HG03571 (cell line): ENCODE results near the gene CLDN20.
"Not testable (repeated sequence)": the region's sequence is repeated elsewhere in the genome, so short reads cannot be mapped to it uniquely, and the experiment has no call there.

Experiments used
- ATAC-seq: cut with Tn5 transposase; IDR thresholded peaks from one replicate; pipeline ENCODE4 v1.9.1; 2021; ENCODE audit not compliant: unreplicated experiment

CLDN20 gene

DNA sequence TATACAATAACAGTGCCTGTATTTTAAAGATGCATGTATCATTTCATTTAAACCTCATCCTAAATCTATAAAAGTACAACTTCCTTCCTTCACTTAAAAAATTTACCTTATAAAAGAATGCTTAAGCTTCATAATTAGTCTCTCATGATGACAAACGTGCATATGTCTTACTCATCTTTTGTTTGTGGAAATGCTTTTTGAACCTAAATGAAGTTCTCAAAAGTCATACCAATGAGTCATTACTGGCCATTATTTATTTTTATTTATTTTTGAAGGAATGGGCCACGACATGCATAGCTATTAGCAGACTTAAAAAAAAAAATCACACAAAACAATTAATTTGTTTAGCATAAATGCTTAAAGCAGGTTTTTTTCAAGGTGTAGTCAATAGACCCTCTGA, 46.8 kb downstream of the CLDN20 start:
- no peak for ATAC-seq

DNA sequence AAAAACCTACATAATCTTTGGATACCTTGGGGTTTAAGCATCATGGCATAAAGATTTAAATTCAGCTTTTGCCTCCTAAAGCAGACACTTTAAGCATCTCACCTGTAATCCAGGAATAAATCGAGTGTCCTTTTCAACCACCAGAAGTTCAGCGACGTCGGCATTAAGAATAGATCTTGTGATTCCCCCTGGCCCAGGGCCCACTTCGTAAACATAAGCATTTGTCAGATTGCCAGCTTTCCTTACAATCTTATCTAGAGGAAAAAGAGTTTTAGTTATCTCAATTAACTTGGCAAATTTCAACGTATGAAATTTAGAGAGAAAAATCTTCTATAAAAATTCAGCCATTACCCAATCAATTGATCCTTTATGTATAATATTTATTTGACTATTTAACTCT, 47.3 kb downstream of the CLDN20 start:
- no peak for ATAC-seq

DNA sequence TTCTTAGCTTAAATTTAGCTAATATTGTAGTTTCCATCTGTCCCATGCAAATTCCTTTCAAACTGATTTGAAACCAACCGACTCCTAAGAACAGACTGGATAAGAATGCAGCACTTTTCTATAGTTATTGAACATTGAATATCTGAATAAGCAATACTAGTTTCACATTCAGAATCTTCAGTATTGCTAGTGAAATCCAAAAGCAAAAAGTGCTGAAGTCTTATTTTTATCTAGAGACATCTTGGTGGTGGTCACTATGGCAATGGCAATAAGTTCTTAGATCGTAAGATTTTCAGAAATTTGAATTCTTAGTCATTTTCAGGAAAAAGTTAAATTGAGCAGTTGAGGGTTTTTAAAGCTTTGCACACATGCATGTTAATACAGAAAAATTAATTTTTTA, 47.8 kb downstream of the CLDN20 start:
- ATAC-seq: no peak

DNA sequence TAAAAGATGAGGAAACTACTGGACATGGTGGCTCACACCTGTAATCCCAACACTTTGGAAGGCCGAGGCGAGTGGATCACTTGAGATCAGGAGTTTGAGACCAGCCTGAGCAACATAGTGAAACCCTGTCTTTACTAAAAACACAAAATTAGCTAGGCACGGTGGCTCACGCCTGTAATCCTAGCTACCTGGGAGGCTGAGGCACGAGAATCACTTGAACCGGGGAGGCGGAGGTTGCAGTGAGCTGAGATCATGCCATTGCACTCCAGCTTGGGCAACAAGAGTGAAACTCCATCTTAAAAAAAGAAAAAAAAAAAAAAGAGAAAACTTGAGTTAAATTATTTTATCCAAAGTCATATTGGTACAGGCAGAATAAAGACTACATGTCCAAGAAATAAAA, 49.1 kb downstream of the CLDN20 start:
- not testable (repeated sequence) for ATAC-seq

DNA sequence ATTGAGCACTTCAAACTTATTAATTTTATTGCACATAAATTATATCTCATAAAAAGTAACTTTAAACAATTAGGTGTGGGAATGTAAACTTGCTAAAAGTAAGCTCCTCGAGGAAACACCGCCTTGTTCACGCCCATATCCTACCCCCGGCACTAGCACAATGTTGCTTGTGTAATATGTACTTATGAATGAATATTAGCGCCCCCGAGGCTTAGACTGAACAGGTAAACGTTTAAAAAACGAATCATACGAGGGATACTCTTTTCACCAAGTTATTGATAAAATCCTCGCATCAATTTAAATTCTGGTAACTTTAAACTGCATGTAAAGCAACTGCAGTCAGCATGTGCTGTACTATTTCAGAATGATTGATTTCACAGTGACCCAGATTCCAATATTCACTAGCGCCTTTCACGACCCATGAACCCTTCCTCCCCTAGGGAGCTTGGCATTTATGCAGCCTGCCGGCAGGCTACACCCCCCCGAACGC, 49.8 kb downstream of the CLDN20 start:
- peak; percentile 3 for ATAC-seq

DNA sequence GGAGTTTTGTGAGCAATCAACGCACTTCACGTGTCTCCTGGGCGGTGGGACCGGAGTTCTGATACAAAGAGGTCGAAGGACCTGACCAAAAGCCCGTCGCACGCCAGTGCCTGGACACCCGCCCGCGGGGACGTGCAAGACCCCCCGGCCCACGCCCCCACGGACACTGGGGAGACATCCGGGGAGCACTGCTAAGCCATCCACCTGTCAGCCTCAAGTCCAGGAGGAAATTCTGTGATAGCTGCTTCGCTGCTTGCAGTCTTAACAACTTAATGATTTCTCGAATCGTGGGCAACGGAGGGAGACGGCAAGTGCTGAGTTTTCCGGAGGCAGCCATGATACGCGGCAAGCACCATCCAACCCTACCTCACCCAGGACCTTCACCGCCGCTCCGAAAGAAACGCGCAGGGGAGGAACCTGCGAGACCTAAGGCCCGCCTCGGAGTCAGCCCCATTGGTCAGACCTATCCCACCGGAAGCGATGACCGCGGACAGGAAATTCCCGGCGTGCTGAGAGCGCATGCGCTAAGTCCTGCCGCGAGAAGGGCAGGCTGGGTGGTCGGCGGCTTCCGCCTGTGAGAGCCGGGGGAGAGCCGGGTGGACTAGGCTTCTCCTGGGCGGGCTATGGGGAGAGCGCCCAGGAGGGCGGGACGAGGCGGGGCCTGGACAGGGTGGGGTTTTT, 50.4 kb downstream of the CLDN20 start, which contains the start of gene TFB1M:
TSS of gene TFB1M (minus strand) at position 393 of the 681 bp plus-strand sequence. CDS start at position 337, 56 bp downstream.
- ATAC-seq: peak; percentile 93

DNA sequence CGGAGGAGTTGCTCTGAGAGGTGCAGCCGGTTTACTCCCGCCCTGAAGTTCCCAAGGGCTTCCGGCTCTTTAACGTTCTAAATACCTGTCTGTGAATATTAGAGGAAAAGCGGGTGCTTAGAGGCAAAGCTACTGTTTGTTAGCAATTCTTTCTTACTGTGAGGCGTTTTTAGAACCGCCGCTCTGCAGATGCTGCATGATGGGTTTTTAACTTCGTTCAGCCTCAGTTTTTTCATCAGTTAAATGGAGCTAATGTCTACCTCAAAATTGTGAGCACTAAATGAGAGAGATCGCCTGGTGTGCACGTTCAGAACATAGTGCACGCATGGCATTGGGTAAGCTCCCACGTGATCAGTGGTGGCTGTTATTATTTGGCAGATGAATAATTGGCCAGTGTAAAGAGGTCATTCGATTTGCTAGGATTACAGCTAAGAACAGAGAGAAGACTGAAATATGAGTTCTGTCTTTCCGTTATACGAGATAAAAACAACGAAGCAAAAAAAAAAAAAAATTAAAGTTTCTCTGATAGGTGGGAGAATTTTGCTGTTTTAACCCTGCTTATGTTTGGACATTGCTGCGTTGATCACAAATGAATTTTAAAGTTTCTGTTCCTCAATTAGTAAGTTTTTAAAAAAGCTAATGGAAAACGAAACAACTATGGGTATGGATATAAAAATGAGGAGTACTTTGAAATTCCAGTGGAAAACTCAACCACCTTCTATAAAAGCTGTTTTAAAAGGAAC, 51.1 kb downstream of the CLDN20 start:
- peak; percentile 48 for ATAC-seq

DNA sequence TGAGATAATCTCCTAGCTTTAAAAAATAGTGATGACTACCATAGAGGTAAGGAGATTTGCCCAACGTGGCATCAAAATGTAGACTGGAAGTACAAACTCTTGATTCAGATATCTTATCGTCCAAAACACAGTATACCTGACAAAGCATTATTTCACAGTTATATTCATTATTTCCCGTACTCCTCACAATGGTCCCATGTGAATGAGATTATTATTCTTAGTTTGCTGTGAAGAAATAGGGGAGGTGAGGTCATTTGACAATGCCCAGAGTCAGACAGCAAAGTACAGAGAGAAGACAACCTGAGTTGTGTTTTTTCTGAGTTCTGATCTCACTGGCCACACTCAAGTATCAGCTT, 51.7 kb downstream of the CLDN20 start:
- no peak for ATAC-seq

DNA sequence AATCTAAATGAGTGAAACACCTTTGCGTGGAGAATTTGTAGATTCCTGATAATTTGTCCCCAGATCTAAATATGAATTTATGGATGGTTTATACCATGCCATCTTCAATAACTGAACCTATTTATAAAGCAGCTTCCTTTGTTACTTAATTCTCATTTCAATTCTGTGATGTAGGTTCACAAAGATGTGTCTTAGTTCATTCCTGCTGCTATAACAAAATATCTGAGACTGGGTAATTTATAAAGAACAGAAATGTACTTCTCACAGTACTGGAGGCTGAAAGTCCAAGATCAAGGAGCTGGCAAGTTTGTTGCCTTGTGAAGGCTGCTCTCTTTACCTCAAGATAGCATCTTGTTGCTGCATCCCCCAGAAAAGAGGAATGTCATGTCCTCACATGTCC, 52.6 kb downstream of the CLDN20 start:
- ATAC-seq: no peak

DNA sequence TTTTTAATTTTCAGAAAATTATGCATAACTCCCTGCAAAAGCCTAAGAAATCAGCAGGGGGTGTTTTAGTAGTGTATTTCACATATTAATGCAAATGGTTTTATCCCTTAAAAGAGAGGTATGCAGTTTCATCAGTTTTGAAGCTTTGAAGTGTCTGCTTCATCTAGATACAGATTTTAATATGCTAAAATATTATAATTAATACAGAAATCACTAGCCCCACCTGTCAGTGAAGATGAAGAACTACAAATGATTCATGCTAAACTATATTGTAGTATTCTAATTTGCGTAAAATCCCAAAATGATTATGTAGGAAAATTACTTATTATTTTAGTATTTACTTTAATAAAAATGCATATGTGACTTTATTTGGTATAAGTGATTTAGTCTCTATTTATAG, 53.4 kb downstream of the CLDN20 start:
- no peak for ATAC-seq

DNA sequence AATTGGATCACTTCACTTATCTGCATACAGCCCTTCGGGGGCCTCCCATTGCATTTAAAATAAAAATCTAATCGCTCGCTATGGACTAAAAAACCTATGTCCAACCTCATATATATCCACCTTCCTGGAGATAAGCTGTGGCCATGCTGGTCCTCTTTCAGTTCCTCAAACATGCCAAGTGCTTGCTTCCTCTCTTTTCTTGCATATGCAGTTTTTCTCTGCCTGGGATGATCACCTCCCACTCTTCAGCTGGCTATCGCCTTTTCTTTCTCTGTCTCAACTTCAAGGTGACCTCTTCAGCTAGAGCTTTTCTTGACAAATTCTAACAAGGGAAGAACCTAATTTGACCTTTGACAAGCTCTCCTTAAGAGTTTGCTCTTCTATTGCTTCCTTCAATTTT, 56.1 kb downstream of the CLDN20 start:
- ATAC-seq: no peak

DNA sequence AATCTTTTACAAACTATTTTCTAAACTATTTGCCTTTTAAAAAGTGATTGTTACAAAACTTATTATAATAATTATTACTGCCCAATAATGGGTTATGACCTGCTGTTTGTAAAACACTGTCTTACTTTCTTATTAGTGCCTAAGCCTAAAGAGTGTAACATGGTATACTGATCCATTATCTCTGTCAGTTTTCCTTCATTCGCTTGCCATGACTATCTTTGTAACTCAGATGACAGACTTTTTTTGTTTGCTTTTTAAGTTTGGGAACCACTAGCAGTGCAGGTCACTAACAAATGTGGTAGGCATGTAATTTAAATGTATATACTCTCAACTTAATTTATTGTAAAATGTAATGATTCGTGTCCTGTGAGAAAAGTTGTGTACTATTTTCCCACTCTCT, 60.4 kb downstream of the CLDN20 start:
- ATAC-seq: no peak

DNA sequence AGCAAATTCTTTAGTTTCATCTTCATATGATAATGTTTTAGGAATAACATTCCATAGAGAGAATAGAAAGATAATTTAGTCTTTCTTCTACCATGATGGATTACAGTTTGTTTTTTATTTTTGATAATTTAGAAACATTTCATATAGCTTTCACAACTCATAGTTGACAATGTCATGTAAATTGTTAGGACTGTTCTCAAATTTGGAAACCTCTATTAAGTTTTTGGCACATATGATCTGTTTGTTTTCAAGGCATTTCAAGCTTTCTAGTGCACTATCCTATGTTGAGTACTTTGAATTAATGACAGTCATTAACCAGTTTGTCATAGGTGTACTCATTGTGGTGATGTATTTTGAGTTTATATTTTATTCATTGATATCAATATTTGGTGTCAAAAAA, 61.2 kb downstream of the CLDN20 start:
- no peak for ATAC-seq

DNA sequence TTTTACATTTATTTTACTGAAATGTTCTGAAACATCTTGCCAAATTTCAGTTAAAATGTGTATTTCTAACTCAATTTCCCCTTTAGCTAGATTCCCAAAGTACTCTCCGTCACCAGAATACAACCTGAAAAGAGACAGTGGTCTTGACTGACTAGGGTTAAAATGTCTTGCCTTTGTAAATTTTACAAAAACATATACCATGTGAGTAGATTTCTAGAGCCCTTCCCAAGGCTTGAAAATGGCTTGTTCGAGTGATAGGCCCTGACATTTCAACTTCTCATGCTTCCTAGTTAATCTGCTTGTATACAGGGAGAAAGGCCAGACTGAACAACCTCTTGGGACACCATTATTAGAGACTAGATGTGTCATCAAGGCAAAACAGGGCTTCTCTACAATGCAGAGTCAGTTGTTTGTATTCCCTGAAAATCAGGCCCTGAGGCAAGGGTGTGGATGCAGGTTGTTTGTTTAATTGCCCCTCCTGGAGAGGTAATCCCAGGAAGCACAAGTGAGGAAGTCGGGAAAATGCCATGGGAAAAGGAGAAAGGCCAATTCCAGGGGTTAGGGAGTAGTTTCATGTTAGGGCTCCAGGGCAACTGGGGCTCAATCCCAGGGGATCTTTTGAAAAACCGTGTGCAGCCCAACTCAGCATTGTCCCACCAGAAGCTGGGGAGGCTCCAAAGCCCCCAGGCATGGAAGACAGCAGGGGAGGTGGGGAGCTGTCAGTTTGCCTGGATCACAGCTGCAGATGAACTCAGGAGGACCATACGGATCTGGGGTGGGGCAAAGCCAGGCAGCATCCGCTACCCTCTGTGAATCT, 62.1 kb downstream of the CLDN20 start:
- no peak for ATAC-seq
